Hematopoietic multipotent progenitor cell treated with erythropoietin and hydrocortisone succinate and interleukin-3 and kit ligand, for 6 days (in vitro differentiated cells): ENCODE results near the gene LGR5.
"Not testable (repeated sequence)": the region's sequence is repeated elsewhere in the genome, so short reads cannot be mapped to it uniquely, and the experiment has no call there.

Experiments
- DNase-seq: peaks from one replicate; pipeline ENCODE4 v3.0.0-alpha.2; 2015

LGR5 gene

DNA sequence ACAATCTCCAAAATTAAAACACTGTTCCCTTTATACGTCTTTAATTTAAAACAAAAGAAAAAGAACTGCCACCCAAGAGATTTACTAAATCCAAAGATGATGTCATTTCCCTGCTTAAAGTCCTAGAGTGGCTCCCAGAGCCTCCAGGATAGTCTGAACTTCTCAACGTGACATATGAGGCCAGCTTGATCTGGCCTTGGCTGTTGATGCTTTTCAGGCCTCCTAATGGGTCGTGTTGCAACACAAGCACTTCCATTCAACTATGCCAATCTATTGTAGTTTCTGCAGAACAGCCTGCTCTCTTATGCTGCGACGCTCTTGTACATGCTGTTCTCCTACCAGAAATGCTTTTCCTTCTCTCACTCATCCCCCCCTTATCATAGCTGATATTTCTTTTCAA, 35.7 kb downstream of the LGR5 start:
- no peak for DNase-seq

DNA sequence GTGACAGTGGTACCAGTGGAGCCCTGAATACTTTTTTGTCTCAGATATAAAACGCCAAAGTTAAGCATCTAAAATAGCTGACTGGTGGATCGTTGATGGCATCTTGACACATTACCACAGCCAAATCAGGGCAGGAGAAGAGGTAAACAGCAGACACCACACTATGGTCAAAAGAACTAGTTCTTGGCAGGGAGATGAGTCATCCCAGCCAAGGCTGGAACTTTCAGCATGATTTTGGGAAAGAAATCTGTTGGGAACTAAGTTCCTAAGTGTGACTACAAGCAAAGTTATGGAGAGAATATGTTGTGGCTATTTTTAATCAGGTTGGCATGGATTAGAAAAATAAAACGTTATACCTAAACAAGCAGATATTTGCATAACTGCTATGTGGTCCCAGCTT, 36.9 kb downstream of the LGR5 start:
- DNase-seq = no peak

DNA sequence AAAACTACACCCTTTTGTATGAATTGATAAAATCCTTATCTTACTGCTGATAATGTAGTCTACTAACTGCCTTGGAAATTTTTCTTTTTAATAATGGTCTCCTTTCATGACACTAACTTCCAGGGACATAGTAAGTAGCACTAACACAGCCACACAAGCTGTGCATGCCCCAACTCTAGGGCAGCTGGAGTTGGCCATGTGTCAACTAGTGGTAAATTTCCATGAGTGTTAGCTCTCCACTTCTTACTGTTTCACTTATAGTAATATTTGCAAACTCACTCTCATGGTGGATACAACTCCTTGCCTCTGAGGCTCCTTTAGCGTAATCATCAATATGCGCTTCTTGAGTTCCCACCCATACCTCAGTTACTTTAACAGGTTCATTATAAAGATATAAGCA, 38.0 kb downstream of the LGR5 start:
- DNase-seq = no peak

DNA sequence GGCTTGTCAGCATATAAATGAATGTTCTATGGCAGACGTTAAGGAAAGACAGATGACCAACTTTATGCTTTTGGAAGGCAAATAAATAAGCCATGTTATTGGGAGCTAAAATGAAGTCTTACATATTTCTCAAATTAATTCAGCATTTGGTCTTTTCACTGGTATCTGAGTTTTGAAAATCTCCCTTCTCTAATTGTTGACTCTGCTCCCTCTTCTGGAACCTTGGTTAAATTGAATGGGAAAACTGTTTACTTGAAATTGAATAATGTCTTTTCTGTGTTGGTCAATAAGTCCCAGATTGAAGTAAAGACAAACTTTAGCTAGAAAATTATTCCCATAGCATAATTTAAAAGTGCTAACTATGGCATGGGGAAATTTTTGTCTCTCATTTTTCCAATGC, 38.7 kb downstream of the LGR5 start:
- no peak for DNase-seq

DNA sequence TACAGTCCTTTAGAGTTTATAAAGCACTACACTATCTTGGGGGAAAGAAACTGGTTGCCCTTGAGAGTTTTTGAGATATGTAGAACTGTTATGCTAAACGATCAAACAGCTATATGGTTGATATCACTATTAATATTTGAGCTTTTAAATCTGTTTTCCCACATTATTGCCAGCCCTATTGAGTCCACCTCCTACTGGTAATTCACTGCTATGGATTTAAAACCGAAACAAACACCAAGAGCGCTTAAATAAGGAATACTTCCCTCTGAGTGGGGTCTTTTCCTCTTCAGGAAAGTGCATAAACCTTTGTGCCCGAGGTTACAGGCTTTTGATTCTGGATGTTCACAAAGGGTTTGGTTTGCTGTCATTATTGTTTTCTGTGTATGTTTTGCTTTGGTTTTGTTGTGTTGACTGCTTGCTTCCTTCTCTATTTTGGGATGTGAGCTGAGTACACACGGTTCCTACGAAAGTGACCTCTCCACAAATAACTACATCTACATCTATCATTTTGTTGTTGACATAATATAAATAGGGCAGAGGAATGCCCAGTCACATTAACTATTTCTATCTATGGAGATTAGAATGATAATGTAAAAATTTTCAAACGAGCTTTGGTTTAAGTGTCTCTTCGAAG, 44.8 kb downstream of the LGR5 start:
- DNase-seq = no peak

DNA sequence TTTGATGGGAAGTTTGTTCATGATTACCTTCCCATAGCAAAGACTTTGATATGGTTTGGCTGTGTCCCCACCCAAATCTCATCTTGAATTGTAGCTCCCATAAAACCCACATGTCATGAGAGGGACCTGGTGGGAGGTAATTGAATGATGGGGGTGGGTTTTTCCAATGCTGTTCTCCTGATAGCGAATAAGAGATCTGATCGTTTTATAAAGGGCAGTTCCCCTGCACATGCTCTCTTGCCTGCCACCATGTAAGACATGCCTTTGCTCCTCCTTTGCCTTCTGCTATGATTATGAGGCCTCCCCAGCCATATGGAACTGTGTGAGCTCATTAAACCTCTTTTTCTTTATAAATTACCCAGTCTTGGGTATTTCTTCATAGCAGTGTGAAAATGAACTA, 51.2 kb downstream of the LGR5 start:
- not testable (repeated sequence) for DNase-seq

DNA sequence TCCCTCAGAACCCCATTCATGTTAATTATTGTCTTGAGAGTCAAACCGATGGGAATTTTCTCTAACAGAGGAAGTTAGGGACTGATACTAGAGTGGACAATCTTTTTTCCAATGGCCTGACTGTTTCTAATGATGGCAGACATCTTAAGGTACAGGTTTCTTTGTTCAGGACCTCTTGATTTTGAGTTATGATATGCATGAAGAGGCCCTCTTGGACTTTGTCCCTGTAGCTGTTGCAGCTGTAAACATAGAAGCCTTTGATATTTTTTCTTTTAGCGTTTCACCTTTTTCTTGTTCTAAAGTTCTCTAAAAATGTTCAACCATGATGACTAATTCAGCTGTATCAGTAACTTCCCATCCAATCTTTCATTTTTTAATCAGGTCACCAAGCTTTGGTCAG, 53.0 kb downstream of the LGR5 start:
- no peak for DNase-seq

DNA sequence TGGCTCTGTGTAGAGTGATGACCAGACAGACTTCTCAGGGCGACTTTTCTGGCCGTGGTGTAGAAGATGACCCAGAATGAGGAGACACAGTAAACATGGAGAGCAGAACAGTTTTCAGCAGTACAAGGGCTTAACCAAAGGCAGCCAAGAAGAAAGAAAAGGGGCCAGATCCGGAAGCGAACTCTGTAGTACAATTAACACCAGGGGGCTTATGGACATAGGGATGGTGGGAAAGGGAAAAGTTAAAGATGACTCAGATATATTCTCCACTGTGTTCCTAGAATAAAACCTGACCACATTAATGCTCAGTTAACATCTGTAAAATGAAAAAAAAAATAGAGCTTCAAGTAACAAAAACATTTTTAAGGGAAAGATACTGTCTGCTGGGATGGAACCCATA, 60.2 kb downstream of the LGR5 start:
- DNase-seq = no peak

DNA sequence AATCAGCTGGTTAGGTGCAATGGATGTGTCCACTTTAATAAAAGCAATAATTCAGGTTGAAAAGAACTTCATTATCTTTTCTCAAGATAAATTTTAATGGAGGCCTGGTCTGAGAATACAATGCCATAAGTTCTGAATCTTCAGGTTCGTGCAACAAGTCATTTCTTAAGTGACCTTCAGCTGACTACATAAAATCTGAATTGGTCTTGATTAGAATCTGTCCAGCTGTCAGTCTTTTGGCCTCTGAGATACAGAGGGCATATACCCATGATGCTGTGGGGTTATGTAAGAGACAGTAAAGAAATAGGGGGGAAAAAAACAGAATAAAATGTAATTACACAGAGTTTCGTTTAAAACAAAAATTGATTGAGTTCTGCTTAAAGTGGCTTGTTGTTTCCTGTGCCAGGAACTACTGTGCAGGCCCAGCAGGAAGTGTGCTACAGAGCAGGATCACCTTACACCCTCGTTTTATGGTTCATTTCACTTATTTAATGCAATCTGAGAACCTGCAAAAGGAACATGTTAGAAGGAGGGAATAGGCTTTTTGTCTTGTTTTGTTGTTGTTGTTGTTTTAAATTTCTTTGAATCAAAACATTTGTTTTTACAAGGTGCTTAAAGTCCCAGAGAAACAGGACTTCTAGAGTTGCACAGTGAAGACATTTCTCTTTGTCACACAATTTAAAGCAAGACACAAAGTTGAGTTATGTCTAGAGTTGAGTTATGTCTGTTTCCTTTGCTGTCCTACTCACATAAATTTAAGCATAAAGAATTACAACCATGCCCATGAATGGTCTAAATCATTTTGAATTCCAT, 64.2 kb downstream of the LGR5 start:
- DNase-seq = no peak

DNA sequence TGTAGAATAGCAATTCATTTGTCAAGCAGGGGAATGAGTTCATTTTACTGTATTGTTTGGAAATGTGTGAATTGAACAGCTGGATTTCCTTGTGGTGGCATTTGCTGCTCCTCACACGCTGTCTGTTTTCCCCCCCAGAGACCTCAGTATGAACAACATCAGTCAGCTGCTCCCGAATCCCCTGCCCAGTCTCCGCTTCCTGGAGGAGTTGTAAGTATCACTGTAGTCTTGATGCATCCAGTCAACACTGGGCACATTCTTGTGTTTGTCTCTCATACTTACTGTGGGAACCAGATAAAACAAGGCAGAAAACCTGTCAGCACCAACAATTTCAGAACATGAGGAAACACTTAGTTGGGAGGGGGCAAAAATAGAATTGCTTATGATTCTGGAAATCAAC, 64.9 kb downstream of the LGR5 start:
- DNase-seq = no peak

DNA sequence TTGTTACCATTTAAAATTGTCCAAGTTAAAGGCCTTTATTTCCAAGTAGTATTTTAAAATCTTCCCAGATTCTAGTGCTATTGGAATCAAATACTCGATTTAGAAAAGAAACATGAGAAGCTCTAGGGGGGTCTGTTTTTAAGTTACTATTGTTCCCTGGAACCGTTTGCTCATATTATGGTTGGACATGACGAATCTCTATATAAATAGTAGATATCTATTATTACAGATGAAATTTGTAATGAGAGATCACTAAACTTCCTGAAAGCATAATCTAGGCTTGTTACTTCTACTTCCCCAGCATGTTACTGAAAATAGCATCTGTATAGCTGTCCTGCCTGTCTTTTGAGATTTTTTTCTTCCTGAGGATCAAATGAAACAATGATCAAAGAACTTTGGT, 70.1 kb downstream of the LGR5 start:
- no peak for DNase-seq

DNA sequence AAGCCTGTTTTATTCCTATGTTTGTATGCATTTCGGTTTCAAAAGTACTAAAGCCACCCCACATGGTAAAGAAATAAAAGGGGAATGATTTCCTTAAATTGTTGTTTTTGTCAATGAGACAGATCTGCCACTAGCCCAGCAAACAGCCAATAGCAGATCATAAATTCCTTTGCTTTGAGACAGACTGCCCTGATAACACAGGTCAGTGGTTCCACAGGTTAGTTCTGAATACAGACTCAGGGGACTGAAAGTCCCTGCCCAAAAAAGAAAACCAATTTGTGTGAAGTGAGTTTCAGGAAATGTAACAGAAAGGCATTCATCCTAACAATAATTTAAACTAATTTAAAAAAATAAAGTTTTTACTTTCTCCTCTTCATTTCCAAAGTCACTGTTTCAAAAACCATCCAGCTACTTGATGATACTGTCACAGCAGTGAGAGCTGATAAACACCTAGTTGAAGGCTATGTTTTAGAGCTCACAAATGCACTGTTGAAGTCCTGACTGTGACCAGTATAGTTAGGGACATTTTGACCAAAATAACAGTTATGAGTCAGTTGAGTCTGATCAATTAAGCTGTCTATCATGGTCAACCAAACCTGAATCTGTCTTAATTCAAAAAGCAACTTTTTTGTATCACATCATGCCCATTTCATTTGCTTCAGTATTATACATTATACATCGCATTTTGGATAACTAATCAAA, 77.7 kb downstream of the LGR5 start:
- no peak for DNase-seq

DNA sequence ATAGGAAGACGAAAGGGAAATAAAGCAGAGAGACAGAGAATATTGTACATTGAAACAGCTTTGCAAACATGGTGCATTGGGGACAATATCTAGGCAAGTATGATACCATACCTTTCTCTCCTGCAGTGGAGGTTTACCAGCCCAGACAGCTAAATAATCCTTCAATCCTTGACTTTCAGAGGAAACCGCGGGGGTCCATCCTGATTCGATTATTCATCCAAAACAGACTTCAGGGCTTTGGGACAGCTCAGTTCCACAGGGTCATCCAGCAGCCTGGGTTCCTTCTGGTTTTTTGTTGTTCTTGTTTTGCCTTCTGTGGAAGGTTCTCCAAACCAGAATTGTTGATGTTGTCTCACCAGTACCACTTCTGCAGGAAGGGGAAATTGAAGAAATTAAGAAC, 81.5 kb downstream of the LGR5 start:
- no peak for DNase-seq

DNA sequence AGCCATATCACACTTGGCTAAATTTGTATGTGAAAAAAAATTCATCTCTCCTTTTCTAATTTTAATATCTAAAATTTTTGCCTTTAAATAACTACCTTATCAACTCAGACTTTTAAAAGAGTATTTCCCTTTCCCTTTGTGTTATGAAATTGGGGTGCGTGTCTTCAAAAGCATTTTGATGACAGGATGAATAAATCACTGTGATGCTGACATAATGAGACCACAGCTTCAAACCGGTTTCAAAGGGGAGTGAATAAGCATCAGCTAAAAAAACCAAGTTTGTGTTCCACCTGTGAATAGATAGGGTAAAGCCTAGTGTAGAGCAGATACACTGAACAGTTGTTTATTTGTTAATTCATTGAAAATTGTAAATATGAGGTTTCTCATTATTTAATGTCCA, 85.0 kb downstream of the LGR5 start:
- DNase-seq = no peak

DNA sequence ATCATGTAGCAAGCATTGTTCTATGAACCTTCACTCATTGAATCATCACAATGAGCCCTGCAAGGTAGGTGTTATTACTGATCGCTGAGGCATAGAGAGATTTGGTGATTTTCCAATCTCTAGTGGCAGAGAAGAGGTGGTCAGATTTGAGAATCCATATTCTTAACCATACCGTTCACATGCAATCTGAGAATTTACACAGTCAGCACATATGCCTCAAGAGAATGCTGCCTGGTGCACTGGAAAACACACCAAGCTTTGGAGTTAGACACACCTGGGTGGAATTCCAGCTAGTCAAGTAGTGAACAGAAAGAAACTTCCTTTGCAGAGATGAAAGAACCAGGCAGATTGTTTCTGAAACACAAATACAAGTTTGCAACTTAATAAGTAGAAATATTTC, 94.1 kb downstream of the LGR5 start:
- no peak for DNase-seq

DNA sequence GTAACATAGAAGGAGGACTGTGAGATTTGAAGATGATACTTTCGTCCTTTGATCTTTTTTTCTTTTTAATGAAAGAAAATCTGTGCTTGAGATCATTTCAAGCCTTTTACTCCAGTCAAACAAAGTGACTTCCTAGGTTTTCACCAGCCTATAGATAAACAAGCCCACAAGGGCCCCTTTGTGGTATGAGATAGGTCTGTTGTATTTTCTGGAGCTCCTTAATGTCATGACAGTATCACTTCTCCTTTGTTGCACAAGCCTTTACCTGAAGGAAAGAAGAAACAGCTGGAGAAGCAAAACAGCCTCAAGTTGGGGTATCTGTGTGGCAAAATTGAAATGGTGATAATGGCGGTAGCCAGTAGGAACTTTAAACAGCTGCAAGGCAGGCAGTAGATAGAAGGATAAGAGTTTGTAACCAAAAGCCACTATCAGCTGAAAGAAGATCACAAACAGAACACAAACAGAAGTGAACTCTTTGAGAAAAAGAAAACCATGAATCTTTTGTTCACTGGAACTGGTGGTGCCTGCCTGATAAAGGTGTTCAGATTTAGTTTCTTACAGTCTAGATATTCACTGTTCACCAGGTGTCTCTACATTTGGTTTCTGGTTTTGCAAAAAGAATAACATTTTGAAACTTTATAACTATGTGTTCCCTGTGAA, 96.8 kb downstream of the LGR5 start:
- DNase-seq = peak; percentile 18

DNA sequence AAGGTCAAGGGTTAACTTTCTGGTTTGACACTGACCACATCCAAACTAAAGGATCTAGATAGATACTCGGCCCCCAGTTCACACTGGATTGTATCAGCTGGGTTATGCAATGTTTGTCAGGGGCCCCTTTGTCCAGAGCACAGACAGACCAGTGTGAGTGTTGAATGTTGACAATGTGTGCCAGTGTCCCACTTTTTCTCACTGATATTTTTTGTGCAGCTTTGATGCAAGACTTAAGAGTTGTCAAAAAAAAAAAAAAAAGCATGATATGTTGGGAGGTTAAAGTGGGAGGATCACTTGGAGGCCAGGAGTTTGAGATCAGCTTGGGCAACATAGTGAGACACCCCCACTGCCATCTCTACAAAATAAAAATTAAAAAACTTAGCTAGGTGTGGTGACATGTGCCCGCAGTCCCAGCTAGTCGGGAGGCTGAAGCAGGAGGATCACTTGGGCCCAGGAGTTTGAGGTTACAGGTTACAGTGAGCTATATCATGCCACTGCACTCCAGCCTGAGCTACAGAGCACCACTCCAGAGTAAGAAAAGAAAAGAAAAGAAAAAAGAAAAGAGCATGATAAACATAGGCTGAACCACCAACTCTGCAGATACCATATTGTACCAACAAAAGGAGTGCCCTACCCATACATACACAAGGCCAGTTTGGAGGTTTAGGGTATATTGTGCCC, 97.5 kb downstream of the LGR5 start:
- peak; percentile 7 for DNase-seq

DNA sequence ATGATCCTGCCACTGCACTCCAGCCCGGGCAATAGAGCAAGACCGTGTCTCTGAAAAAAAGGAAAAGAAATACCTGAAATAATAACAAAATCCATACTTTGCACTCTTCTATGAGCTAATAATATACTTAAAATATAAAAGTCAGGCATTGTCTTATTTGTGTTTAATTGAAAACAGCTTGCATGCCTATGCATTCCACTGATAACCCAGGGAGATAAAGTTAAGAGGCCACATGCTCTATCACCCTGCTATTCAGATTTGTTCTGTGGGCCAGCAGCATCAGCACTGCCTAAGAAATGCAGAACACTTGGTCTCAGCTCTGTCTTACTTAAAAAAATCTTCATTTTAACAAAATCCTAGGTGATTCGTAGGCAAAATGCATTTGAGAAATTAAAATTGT, 99.2 kb downstream of the LGR5 start:
- no peak for DNase-seq

DNA sequence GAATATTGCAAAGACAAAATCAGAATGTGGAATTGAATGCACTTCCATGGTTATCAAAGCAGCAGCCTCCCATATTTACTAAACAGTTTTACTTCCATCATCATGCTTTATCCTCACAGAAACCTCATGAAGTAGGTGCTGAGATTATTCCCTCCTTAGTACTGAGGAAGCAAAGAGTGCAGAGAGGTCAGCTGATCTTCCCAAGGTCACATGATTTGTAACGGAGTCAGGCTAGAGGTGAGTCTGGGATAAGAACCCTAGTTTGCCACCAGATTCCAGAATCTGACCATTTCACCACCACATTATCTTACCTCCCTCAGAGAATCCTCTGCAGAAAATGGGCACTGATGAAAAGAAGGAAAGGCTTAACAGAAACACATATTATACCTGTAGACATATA, 102.0 kb downstream of the LGR5 start:
- no peak for DNase-seq

DNA sequence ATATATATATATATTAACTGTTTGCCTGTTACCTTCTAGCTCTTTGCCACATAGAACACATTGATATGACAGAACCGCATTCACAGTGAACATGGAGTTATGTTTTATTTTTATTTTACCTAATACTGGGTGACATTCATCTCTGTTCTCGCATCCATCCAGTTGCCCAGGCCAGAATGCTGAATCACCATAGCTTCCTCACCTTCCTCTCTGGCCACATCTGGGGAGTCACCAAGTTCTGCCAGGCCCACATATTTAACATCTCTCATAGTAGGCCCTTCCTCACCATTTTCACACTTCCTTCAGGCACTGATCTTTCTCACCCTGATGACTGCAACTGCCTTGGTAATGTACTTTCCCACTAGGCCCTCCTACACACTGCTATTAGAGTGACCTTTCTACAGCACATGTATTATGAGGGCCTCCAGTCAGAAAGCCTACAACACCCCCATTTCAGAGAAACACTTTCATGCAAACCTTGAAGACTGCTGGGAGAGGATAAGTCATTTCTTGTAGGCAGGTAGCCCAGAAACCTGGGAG, 106.8 kb downstream of the LGR5 start:
- no peak for DNase-seq

DNA sequence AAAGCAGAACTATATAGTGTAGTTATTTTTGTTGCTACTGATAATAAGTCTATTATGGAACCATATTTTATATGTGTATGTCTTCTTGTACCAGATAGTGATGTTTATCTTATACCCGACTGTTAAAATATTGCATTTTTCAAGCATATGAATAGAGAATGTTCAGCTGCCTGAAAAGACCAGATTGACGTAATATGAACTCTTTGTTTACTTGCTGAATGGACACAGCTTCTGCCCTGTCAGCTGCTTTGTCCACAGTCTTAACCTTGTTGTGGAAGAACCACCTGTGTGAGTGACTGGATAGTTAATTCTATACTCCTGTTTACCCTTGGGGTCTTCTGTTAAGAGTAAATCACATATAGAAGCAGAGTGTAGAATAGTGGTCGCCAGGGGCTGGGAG, 109.3 kb downstream of the LGR5 start:
- no peak for DNase-seq

DNA sequence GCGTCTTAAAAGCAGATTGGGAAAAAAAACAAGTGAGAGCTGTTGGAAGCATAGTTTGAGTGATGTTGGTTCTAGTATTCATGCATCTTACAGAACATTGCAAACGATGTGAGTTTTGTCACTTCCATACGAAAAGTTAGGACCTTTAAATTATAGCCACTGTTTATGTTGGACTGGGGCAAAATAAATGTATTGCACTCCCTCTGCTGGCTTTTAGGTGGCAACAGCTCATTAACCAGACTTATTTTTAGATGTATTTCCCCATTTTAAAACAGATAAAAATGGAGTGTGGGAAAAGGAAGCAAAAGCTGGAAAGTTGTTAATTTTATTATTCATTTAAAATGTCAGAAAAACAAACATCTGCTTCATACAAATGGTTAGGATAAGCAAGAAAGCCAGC, 111.9 kb downstream of the LGR5 start:
- peak; percentile 68 for DNase-seq
